K562 (cell line): ENCODE data around the gene ADNP2.

ENCODE experiments used
- NR1H2 ChIP-seq: sonication (generic); formaldehyde crosslinking; IDR thresholded peaks from 2 replicates; pipeline ENCODE4 v1.4.0; 2020; ENCODE audit warnings: mild to moderate bottlenecking, missing genetic modification reagents
- SMC3 ChIP-seq: conservative IDR thresholded peaks from 2 replicates; pipeline ENCODE4 v1.6.1; 2011; ENCODE audit warnings: low read depth, low read length, improper control_type of control experiment; ENCODE audit not compliant: insufficient read depth
- TF ChIP-seq, protein P1 (sequence below): fragments of 250-450 bp; sonication (Bioruptor Pico); IDR thresholded peaks from 2 replicates; pipeline ENCODE4 v1.5.0; 2021; ENCODE audit warnings: mild to moderate bottlenecking, borderline replicate concordance
- TF ChIP-seq, protein P2 (sequence below): sonication (generic); formaldehyde crosslinking; IDR thresholded peaks from 2 replicates; pipeline ENCODE4 v1.9.0; 2022; ENCODE audit warnings: mild to moderate bottlenecking, missing genetic modification reagents
- TF ChIP-seq, protein P3 (sequence below), 3 experiments: IDR thresholded peaks in 2 of 3; conservative IDR thresholded peaks in 1 of 3; 2 replicates each; pipeline ENCODE4 v1.5.1; 2011 to 2012; ENCODE audit warnings: low read length in 3 of 3, mild to moderate bottlenecking in 3 of 3, control low read depth in 2 of 3, improper control_type of control experiment in 1 of 3, inconsistent platforms in 1 of 3, low read depth in 1 of 3, mixed read lengths in 1 of 3, moderate library complexity in 1 of 3; ENCODE audit not compliant: insufficient read depth in 2 of 3

DNA sequence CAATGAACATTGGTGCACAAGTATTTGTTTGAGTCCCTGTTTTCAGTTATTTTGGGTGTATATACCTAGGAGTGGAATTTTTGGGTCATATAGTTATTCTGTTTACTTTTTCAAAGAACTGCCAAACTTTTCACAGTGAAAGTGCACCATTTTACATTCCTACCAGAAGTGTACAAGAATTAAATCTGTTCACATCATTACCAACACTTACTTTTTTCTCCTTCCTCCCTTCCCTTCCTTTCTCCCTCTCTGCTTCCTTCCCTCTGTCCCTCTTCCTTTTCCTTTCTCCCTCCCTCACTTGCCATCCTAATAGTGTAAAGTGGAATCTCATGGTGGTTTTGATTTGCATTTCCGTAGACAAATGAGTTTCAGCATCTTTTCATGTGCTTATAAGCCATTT lies 11.9 kb downstream of the ADNP2 start:
- TF ChIP-seq SMC3 (no peak), NR1H2 (CRISPR knock-in tag) (no peak)
- TF ChIP-seq, protein P1, sequence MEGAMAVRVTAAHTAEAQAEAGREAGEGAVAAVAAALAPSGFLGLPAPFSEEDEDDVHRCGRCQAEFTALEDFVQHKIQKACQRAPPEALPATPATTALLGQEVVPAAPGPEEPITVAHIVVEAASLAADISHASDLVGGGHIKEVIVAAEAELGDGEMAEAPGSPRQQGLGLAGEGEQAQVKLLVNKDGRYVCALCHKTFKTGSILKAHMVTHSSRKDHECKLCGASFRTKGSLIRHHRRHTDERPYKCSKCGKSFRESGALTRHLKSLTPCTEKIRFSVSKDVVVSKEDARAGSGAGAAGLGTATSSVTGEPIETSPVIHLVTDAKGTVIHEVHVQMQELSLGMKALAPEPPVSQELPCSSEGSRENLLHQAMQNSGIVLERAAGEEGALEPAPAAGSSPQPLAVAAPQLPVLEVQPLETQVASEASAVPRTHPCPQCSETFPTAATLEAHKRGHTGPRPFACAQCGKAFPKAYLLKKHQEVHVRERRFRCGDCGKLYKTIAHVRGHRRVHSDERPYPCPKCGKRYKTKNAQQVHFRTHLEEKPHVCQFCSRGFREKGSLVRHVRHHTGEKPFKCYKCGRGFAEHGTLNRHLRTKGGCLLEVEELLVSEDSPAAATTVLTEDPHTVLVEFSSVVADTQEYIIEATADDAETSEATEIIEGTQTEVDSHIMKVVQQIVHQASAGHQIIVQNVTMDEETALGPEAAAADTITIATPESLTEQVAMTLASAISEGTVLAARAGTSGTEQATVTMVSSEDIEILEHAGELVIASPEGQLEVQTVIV: no peak
- TF ChIP-seq, protein P2, sequence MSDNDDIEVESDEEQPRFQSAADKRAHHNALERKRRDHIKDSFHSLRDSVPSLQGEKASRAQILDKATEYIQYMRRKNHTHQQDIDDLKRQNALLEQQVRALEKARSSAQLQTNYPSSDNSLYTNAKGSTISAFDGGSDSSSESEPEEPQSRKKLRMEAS: no peak
- TF ChIP-seq, protein P3, sequence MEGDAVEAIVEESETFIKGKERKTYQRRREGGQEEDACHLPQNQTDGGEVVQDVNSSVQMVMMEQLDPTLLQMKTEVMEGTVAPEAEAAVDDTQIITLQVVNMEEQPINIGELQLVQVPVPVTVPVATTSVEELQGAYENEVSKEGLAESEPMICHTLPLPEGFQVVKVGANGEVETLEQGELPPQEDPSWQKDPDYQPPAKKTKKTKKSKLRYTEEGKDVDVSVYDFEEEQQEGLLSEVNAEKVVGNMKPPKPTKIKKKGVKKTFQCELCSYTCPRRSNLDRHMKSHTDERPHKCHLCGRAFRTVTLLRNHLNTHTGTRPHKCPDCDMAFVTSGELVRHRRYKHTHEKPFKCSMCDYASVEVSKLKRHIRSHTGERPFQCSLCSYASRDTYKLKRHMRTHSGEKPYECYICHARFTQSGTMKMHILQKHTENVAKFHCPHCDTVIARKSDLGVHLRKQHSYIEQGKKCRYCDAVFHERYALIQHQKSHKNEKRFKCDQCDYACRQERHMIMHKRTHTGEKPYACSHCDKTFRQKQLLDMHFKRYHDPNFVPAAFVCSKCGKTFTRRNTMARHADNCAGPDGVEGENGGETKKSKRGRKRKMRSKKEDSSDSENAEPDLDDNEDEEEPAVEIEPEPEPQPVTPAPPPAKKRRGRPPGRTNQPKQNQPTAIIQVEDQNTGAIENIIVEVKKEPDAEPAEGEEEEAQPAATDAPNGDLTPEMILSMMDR (IDR thresholded peaks at IDR 0.05 in 2 of 3, conservative IDR thresholded peaks at IDR 0.05 in 1 of 3; ENCODE audit: insufficient read depth in 2 of 3, low read depth in 1 of 3, low read length in 3 of 3): no peak
